Esophagus muscularis mucosa (tissue), 4 donors: ENCODE results near the gene CPSF4L.
"Not testable (repeated sequence)": the region's sequence is repeated elsewhere in the genome, so short reads cannot be mapped to it uniquely, and the experiment has no call there.

Source experiments
- EP300 ChIP-seq: sonication (generic); formaldehyde crosslinking; IDR thresholded peaks from one replicate; pipeline ENCODE4 v1.6.1; 2017; ENCODE audit warnings: antibody characterized with exemption
- POLR2A ChIP-seq: fragments of 450-650 bp; IDR thresholded peaks from one replicate; pipeline ENCODE4 v1.6.1; 2017; ENCODE audit warnings: antibody characterized with exemption, moderate library complexity, mild to moderate bottlenecking, low read depth
- TF ChIP-seq, protein P1 (sequence below), 3 experiments: fragments of 200-600 bp in 2 of 3; fragments of 450-650 bp in 1 of 3; sonication (generic) in 2 of 3; IDR thresholded peaks; one replicate each; pipeline ENCODE4 v1.5.1; 2017 to 2019; ENCODE audit warnings: antibody characterized with exemption in 3 of 3, mild to moderate bottlenecking in 2 of 3, moderate library complexity in 1 of 3

DNA sequence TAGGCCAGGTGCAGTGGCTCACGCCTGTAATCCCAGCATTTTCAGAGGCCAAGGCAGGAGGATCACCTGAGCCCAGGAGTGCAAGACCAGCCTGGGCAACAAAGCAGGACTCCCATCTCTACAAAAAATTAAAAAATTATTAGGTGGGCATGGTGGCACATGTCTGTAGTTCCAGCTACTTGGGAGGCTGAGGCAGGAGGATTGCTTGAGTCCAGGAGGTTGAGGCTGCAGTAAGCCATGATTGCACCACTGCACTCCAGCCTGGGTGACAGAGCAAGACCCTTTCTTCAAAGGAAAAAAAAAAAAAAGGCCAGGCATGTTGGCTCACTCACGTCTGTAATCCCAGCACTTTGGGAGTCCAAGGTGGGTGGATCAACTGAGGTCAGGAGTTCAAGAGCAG is 2.8 kb upstream of the CPSF4L start:
- TF ChIP-seq, protein P1, sequence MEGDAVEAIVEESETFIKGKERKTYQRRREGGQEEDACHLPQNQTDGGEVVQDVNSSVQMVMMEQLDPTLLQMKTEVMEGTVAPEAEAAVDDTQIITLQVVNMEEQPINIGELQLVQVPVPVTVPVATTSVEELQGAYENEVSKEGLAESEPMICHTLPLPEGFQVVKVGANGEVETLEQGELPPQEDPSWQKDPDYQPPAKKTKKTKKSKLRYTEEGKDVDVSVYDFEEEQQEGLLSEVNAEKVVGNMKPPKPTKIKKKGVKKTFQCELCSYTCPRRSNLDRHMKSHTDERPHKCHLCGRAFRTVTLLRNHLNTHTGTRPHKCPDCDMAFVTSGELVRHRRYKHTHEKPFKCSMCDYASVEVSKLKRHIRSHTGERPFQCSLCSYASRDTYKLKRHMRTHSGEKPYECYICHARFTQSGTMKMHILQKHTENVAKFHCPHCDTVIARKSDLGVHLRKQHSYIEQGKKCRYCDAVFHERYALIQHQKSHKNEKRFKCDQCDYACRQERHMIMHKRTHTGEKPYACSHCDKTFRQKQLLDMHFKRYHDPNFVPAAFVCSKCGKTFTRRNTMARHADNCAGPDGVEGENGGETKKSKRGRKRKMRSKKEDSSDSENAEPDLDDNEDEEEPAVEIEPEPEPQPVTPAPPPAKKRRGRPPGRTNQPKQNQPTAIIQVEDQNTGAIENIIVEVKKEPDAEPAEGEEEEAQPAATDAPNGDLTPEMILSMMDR (IDR thresholded peaks at IDR 0.05): not testable (repeated sequence)
- TF ChIP-seq EP300, POLR2A: not testable (repeated sequence)
